IPS-18c (cell line): ENCODE data around the gene CCKAR.
"Not testable (repeated sequence)": the region's sequence is repeated elsewhere in the genome, so short reads cannot be mapped to it uniquely, and the experiment has no call there.

Source experiments
- H3K4me3 ChIP-seq: 2 replicates; pipeline ENCODE4 v1.7.0; 2013; ENCODE audit warnings: low read depth, mild to moderate bottlenecking, low read length, moderate library complexity; ENCODE audit not compliant: insufficient read depth
- H3K9me3 ChIP-seq: one replicate; pipeline ENCODE4 v1.6.1; 2013; ENCODE audit warnings: mild to moderate bottlenecking, low read length, moderate library complexity; ENCODE audit not compliant: control insufficient read depth, insufficient read depth

The CCKAR gene

GRCh38 chr4:26500565-26500999, 10.3 kb upstream of the CCKAR start:
- H3K9me3 ChIP-seq, H3K4me3 ChIP-seq: not testable (repeated sequence)

DNA sequence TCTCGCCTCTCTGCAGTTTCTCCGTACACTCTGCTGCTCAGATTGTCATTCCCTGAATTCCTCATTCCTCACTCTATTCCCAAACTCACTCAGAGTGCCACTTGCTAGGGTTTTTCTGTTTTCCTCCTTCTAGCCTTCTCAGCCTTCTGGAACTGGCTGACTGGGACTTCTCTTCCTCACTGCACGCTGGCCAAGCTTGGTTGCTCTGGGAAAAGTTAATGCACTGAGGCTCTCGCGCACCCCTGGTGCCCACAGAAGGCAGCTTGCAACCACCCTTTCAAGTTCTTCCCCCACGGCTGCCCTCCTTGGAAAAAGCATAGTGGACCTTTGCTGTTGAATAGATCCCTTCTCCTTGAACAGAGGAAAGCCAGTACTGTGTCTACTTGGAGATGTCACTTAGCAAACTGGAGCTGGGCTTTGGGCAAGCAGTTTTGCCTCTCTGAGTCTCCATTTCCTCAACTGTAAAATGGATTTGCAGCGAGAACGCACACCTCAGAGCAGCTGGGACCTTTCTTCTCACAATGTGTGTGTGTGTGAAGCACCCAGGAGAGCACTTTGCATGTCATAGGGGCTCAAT, 6.0 kb upstream of the CCKAR start:
- Histone ChIP-seq H3K9me3 (peaks cover 3% of the 10 kb centered on the region), H3K4me3 (no peak overlapping the region)

- Histone ChIP-seq H3K4me3 (no peak overlapping the region), H3K9me3 (peaks cover 3% of the 10 kb centered on the region)
Observed at GRCh38 chr4:26493461-26493860, 3.2 kb upstream of the CCKAR start.

DNA sequence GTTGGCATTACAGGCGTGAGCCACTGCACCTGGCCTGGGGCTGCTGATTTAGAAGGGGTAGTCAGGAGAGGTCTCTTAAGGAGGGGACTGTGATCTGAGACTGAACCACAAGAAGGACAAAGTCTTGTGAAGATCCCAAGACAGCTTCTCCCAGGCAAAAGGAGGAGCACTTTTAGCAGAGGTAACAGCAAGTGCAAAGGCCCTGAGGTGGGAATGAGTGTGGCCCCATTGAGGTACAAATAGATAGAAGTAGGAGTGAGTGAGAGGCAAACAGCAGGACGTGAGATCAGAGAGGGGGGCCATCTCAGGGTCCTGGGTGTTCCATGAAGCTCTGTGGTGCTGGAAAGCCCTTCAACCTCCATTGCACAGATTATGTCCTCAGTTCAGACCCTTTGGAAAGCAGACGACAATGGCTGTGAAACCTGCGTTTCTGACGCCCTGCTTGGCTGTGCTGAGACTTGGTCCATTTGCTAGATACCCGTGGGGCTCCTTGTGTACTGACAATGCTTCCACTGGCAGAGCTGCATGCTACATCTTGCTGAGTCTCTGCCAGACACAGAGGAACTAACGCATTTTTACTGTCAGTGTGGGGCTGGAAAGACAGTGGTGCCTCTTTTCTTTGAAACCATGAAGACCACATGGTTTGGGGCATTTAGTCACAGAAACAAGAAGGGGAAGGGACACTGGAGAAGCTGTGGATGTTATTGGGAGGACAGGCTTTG, 1.3 kb upstream of the CCKAR start:
- Histone ChIP-seq H3K9me3 (peaks cover 3% of the 10 kb centered on the region), H3K4me3 (no peak overlapping the region)

DNA sequence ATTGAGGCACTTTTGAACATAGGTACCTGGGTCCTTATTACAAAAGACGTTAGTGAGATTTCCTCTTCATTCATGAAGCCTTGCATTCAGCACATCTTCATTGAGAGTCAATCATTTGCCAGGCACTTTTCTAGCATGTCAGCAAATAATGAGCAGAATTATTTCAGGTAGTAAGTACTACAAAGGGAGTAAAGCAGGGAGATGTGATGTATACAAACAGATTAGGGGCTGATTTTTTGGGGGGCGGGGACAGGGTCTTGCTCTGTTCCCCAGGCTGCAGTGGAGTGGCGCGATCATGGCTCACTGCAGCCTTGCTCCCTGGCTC, 638 bp upstream of the CCKAR start:
- peaks cover 3% of the 10 kb centered on the region for H3K9me3 ChIP-seq
- no peak overlapping the region for H3K4me3 ChIP-seq

DNA sequence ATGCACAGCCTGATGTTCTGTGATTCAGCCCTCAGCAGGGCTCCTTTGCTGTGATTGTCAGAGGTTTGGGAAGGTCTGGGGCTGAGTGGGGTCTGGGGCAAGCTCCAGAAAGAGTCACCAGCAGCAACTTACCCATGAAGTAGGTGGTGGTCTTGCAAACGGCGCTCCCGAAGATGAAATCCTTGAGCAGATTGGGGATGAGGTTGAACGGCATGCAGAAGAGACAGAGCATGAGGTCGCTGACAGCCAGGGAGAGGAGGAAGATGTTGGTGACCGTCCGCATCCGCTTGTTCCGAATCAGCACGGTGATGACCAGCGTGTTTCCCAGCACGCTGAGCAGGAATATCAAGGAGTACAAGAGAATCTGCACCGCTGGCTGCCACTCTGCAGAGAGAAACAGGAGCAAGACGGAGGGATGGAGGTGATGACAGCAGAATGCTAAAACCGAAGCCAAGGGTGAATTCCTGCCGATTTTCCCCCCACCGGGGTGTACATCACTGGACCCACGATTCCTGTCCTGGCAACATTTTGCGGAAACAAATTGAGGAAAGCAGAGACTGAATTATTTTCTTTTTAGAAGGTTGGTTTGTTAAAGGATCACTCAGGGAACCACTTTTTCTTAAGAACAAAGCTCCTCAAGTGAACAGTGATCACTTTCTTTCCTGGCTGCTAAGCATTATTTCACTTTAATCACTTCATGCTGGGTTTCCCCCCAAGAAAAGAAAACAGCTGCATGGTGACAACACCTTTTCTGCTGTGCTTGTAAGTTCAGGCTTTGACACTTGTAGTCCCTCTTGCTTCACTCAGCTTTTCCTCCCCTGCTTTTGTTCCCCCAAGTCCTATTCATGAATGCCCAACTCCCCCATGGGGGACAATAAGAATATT, 941 bp downstream of the CCKAR start:
- H3K4me3 ChIP-seq, result no peak overlapping the region
- no peaks in the 10 kb centered on the region for H3K9me3 ChIP-seq

- no peak overlapping the region for H3K4me3 ChIP-seq
Observed at GRCh38 chr4:26485684-26486083, 4.6 kb downstream of the CCKAR start.

DNA sequence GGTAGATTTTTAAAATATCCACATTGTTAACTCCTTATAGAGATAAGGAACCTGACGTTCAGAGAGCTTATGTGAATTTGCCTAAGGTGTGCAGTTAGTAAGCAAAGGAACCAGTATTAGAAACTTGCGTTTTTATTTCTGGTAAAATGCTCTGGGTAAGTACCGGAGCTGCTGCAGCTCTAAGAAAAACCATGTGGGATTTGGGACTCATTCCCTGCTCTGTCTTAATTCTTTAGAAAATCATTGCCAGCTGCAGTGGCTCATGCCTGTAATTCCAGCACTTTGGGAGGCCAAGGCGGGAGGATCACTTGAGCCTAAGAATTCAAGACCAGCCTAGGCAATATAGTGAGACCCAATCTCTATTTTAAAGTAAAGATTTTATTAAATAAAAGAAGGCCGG, 5.8 kb downstream of the CCKAR start:
- Histone ChIP-seq H3K9me3 (no peaks in the 10 kb centered on the region), H3K4me3 (no peak overlapping the region)

More at GRCh38 chr4:26485684-26486083, 4.6 kb downstream of the CCKAR start:
- no peaks in the 10 kb centered on the region for H3K9me3 ChIP-seq

DNA sequence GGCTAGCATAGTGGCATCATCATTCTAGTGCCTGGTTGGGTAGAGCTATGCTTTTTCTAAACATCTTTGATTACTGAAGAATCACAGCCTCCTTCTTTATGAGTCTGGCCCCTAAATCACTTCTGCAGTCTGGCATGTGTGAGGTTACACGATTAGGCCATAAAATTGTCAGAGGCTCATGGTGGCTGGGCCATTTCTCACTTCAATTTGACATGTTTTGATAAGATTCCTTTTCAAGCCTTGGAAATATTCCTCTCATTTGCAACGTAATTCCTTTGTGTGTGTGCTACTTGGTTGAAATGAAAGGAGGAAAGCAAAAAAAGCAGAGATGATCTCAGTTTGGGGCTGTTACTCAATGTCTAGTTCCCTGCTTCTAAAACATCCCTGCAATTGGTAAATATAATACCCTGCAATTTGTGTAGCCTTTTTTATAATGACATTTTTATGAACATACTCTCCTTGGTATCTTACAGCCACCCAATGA, 6.2 kb downstream of the CCKAR start:
- no peaks in the 10 kb centered on the region for H3K9me3 ChIP-seq
- H3K4me3 ChIP-seq, result no peak overlapping the region

DNA sequence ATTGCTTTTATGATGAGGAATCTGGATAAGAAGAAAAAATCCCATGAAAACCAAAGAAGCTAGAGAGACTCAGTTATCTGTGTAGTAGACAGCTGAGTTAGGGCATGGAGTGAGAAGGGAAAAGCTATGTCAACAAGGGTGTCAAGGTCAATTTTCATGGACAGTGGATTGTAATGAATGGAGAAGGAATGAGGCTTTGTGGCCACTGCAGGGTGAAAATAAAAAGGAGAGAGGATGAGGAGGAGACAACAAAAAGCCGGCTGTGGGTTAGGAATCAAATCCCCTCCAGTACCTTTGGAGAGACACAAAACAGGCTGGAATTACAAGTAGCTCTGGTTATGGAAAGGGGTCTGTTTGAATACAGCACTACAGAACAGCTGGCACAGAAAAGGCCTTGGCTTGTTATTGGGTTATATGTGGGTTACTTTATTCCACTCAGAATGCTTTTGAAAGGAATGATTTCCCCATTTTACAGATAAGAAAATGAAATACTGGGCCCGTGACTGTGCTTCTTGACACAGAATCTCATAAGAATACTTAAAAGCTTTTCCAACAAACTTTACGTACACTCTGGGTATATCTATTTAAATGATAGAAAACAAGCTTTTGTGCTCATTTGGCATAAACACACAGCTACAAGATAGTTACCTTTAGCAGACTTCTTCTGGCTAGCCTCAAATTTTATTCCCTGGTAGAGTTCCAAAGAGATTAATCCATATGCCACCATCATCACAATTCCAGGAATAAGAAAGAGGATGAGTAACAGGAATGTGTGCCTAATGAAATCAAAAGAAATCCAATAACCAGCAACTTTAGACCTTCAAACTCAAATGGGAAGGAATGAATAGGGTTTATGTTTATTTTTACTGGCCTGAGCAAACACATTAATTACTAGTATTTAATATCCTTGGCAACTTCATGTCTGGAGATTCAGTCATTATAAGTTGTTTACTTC, 7.5 kb downstream of the CCKAR start:
- H3K9me3 ChIP-seq, result no peaks in the 10 kb centered on the region
- H3K4me3 ChIP-seq, result no peak overlapping the region

- Histone ChIP-seq H3K9me3 (peaks cover 3% of the 10 kb centered on the region), H3K4me3 (no peak overlapping the region)
Observed at GRCh38 chr4:26478330-26478729, 12.0 kb downstream of the CCKAR start.

GRCh38 chr4:26476545-26476944, 13.7 kb downstream of the CCKAR start:
- no peak overlapping the region for H3K4me3 ChIP-seq

GRCh38 chr4:26475716-26476115, 14.6 kb downstream of the CCKAR start:
- H3K9me3 ChIP-seq, result peaks cover 3% of the 10 kb centered on the region
- no peak overlapping the region for H3K4me3 ChIP-seq

More at GRCh38 chr4:26476545-26476944, 13.7 kb downstream of the CCKAR start:
- H3K9me3 ChIP-seq, result peaks cover 3% of the 10 kb centered on the region

GRCh38 chr4:26474551-26474950, 15.7 kb downstream of the CCKAR start:
- H3K9me3 ChIP-seq, result peaks cover 3% of the 10 kb centered on the region
- H3K4me3 ChIP-seq, result no peak overlapping the region

DNA sequence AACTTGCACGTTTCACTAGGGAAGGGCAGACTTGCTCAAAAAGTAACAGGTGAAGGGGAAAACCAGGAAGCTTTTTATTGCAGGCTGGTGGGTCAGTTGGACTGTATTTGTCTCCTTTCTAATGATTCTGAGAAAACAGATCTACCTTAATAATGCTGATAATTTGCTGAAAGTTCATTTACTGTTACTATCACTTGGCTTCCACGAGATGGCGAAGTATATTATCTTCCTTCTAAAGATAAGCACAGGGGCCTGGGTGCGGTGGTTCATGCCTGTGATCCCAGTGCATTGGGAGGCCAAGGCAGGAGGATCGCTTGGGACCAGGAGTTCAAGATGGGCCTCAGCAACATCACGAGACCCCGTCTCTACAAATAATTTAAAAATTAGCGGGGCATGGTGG, 16.4 kb downstream of the CCKAR start:
- H3K4me3 ChIP-seq, result no peak overlapping the region
- H3K9me3 ChIP-seq, result peaks cover 3% of the 10 kb centered on the region

- H3K9me3 ChIP-seq, result peaks cover 3% of the 10 kb centered on the region
- no peak overlapping the region for H3K4me3 ChIP-seq
Observed at GRCh38 chr4:26471890-26472289, 18.4 kb downstream of the CCKAR start.

DNA sequence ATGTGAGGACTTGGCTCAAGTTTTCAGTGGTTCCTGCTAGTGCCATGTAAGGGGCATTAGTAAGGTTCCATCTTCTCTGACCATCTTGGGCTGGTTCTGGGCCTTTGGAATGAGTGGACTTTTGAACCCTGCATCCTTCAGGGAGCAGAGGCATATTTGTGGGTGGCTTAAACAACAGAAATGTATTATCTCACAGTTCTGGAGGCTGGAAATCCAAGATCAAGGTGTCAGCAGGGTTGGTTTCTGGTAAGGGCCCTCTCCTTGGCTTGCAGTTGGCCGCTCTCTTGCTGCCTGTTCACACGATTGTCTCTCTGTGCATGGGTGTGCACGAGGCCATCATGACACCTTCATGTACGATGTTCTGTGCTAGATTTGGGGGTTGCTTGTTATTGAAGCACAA, 21.3 kb downstream of the CCKAR start:
- no peaks in the 10 kb centered on the region for H3K9me3 ChIP-seq
- no peak overlapping the region for H3K4me3 ChIP-seq
